WI38 (cell line): ENCODE results near the gene MYOF.

ENCODE experiments used
- H3K4me3 ChIP-seq: 2 replicates; pipeline ENCODE4 v1.5.1; 2011; ENCODE audit warnings: low read depth, mild to moderate bottlenecking, control low read depth, low read length
- CTCF ChIP-seq: IDR thresholded peaks from 2 replicates; pipeline ENCODE4 v1.5.1; 2012; ENCODE audit warnings: low read depth, mild to moderate bottlenecking, control low read depth, low read length

MYOF gene

DNA sequence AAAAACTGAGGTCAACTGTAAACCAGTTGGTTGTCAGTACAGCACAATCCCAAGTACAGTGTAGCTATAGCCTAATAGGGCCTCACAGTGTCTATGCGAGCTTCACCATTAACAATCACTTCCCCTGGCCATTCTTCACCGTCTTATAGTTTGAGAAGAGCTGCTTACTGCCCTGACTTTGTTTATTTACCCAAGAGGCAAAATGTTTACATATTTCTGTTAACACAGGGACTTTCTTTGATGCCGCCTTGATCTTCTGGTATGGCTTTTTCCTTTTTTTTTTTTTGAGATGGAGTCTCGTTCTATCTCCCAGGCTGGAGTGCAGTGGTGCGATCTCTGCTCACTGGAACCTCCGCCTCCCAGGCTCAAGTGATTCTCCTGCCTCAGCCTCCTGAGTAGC is 3.3 kb downstream of the MYOF start:
- H3K4me3 ChIP-seq, result peak overlapping the region; percentile 97
- no peak for TF ChIP-seq CTCF

- H3K4me3 ChIP-seq, result no peak overlapping the region
- TF ChIP-seq CTCF, result no peak
Observed at GRCh38 chr10:93476756-93477155, 5.4 kb downstream of the MYOF start.

GRCh38 chr10:93475871-93476270 is 6.3 kb downstream of the MYOF start:
- no peak overlapping the region for H3K4me3 ChIP-seq
- TF ChIP-seq CTCF, result no peak

- H3K4me3 ChIP-seq, result no peak overlapping the region
- no peak for TF ChIP-seq CTCF
Observed at GRCh38 chr10:93475227-93475626, 6.9 kb downstream of the MYOF start.

GRCh38 chr10:93473804-93474472 is 8.2 kb downstream of the MYOF start:
- TF ChIP-seq CTCF, result no peak

DNA sequence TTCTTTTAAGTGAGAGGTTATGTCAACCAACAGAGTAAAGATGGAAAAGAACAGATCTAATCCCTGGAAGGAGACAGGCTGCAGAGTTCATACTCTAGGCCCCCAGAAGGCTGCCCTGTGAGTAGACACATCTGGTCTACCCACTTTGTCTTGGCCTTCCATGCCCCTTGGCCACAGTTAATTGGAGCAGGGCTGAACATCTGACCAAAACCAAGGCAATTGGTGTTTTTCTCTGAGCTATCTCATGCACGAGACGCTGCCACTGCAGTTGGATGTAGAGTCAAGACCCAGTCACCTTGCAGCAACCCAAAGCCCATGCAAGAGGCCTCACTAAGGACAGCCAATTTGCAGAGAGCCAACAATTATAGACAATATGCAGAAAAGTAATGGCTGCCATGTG is 9.0 kb downstream of the MYOF start:
- no peak overlapping the region for H3K4me3 ChIP-seq
- TF ChIP-seq CTCF, result no peak

More at GRCh38 chr10:93473804-93474472, 8.2 kb downstream of the MYOF start:
- no peak overlapping the region for H3K4me3 ChIP-seq

GRCh38 chr10:93471110-93471651 is 11.0 kb downstream of the MYOF start:
- TF ChIP-seq CTCF, result no peak
- H3K4me3 ChIP-seq, result no peak overlapping the region
